B cell (primary cell): ENCODE data around the gene CDK11A. TPM values are rescaled to one million over a fixed set of nuclear protein-coding genes. Genes with fewer than 3 reads are reported as not detected.
"Not testable (repeated sequence)": the region's sequence is repeated elsewhere in the genome, so short reads cannot be mapped to it uniquely, and the experiment has no call there.

Experiments
- ATAC-seq: fragments of 200-7000 bp; cut with Tn5 transposase; one replicate; pipeline ENCODE4 v1.10.0; 2021; ENCODE audit warnings: low read depth, mild to moderate bottlenecking, moderate number of reproducible peaks, moderate library complexity
- CTCF ChIA-PET: fragments of 350-600 bp; sonication (Branson Sonifier 250); formaldehyde crosslinking; loops from one replicate; lab custom pipeline; 2021; ENCODE audit warnings: antibody characterized with exemption, inconsistent platforms; lab: Charles Lee
- POLR2A ChIA-PET: fragments of 350-600 bp; sonication (Branson Sonifier 250); formaldehyde crosslinking; loops from one replicate; lab custom pipeline; 2021; ENCODE audit warnings: antibody characterized with exemption; lab: Charles Lee
- DNase-seq: peaks from one replicate; pipeline ENCODE4 v3.0.0; 2013
- H2AFZ ChIP-seq: 2 replicates; pipeline ENCODE4 v1.6.1; 2012; ENCODE audit warnings: mild to moderate bottlenecking, low read depth, low read length; ENCODE audit not compliant: insufficient read depth, poor library complexity, severe bottlenecking
- H3K27ac ChIP-seq, 2 donors: 1 replicate in 1 of 2; 2 replicates in 1 of 2; pipeline ENCODE4 v1.5.1; 2012 to 2013; ENCODE audit warnings: low read length in 2 of 2, mild to moderate bottlenecking in 2 of 2, moderate library complexity in 1 of 2
- H3K27me3 ChIP-seq, 4 experiments: fragments of 200-600 bp in 1 of 4; sonication (generic) in 1 of 4; replicated peaks in 1 of 4; 1 replicate in 2 of 4; 2 replicates in 2 of 4; pipeline versions ENCODE4 v1.6.1 to v1.7.0; 2013 to 2016; ENCODE audit warnings: low read length in 3 of 4, mild to moderate bottlenecking in 2 of 4, mixed read lengths in 1 of 4, moderate library complexity in 1 of 4; ENCODE audit not compliant: insufficient read depth in 4 of 4, control insufficient read depth in 3 of 4; ENCODE audit errors: control extremely low read depth in 1 of 4
- H3K36me3 ChIP-seq, 2 experiments: replicated peaks in 1 of 2; 1 replicate in 1 of 2; 2 replicates in 1 of 2; pipeline versions ENCODE4 v1.6.1 to v1.7.1; 2013; ENCODE audit warnings: low read length in 1 of 2; ENCODE audit not compliant: insufficient read depth in 2 of 2, control insufficient read depth in 1 of 2; ENCODE audit errors: control extremely low read depth in 1 of 2, extremely low read depth in 1 of 2
- H3K4me1 ChIP-seq, 2 donors: fragments of 200-600 bp in 1 of 2; sonication (generic) in 1 of 2; 1 replicate in 1 of 2; 2 replicates in 1 of 2; pipeline versions ENCODE4 v1.5.1 to v1.6.1; 2013 to 2017; ENCODE audit warnings: low read length in 2 of 2; ENCODE audit not compliant: control insufficient read depth in 2 of 2, insufficient read depth in 2 of 2
- H3K4me2 ChIP-seq: replicated peaks from 2 replicates; pipeline ENCODE3; 2012; ENCODE audit warnings: mild to moderate bottlenecking, low read depth, low read length; ENCODE audit not compliant: poor library complexity, severe bottlenecking
- H3K4me3 ChIP-seq, 5 experiments: fragments of 200-600 bp in 1 of 5; sonication (generic) in 1 of 5; 1 replicate in 3 of 5; 2 replicates in 2 of 5; pipeline versions ENCODE4 v1.5.1 to v1.7.0; 2011 to 2016; ENCODE audit warnings: low read length in 4 of 5, mild to moderate bottlenecking in 4 of 5, low read depth in 2 of 5, control low read depth in 1 of 5, moderate library complexity in 1 of 5; ENCODE audit not compliant: insufficient read depth in 1 of 5; ENCODE audit errors: control extremely low read depth in 1 of 5, extremely low read depth in 1 of 5
- H3K79me2 ChIP-seq: fragments of 200-600 bp; sonication (generic); one replicate; pipeline ENCODE4 v1.6.0; 2016; ENCODE audit warnings: low read length; ENCODE audit not compliant: control insufficient read depth, insufficient read depth
- H3K9ac ChIP-seq: fragments of 200-600 bp; sonication (generic); 2 replicates; pipeline ENCODE4 v1.6.1; 2017; ENCODE audit warnings: mild to moderate bottlenecking, low read length, moderate library complexity
- H3K9me3 ChIP-seq, 3 donors: one replicate each; pipeline versions ENCODE4 v1.6.1 to v1.7.1; 2013; ENCODE audit warnings: low read length in 2 of 3; ENCODE audit not compliant: control insufficient read depth in 2 of 3, insufficient read depth in 1 of 3; ENCODE audit errors: control extremely low read depth in 1 of 3
- H4K20me1 ChIP-seq: 2 replicates; pipeline ENCODE4 v1.6.0; 2012; ENCODE audit warnings: mild to moderate bottlenecking, low read length; ENCODE audit not compliant: insufficient read depth, control insufficient read depth, poor library complexity, severe bottlenecking
- H3K27ac Mint-ChIP-seq: one replicate; pipeline ENCODE4 v1.8.0; 2021; ENCODE audit warnings: mixed read lengths
- H3K27me3 Mint-ChIP-seq: one replicate; pipeline ENCODE4 v1.8.0; 2021; ENCODE audit warnings: mixed read lengths
- H3K4me1 Mint-ChIP-seq: one replicate; pipeline ENCODE4 v1.8.0; 2021; ENCODE audit warnings: mixed read lengths
- H3K4me3 Mint-ChIP-seq: one replicate; pipeline ENCODE4 v1.8.0; 2021; ENCODE audit warnings: mixed read lengths
- H3K9me3 Mint-ChIP-seq: one replicate; pipeline ENCODE4 v1.8.0; 2022; ENCODE audit warnings: mixed read lengths; ENCODE audit not compliant: insufficient read depth
- WGBS: methylation state at CpG from one replicate; pipeline ENCODE4 v1.1.5; 2013; ENCODE audit warnings: missing lambda C conversion rate; ENCODE audit not compliant: insufficient coverage; 5-methylcytosine and 5-hydroxymethylcytosine counted together
- intact Hi-C: fragments of 100-400 bp; cut with micrococcal nuclease; formaldehyde crosslinking; loops from one replicate; pipeline ENCODE4 v1.10.0; 2022
- polyA plus RNA-seq: library from polyadenylated mRNA; depleted of rRNA; stranded (reverse); fragments of >200 nt; gene quantifications from 2 replicates; pipeline ENCODE4 v1.2.3, GENCODE V29; 2012
- total RNA-seq, 2 donors: library from RNA; stranded (reverse); fragments of 120-200 nt in 1 of 2; gene quantifications; 1 replicate in 1 of 2; 2 replicates in 1 of 2; pipeline versions ENCODE4 v1.2.3 to v1.2.4, GENCODE V29; 2013 to 2022

CDK11A gene
- total and polyA plus RNA-seq, 2 donors (not counting 1 experiment from before 2014, with no cell fraction given): 82.1 to 138 TPM

DNA sequence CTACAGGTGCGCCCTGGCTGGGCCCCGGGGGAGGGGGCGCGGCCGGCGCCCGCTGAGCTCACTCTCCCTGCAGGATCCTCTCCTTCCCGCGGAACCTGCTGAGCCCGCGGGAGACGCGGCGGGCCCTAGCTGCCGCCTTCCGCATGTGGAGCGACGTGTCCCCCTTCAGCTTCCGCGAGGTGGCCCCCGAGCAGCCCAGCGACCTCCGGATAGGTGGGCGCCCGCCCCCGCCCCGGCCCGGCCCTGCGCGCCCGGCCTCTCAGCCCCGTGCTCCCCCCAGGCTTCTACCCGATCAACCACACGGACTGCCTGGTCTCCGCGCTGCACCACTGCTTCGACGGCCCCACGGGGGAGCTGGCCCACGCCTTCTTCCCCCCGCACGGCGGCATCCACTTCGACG lies 24.1 kb downstream of the CDK11A start:
- H3K27me3 Mint-ChIP-seq, H3K27ac ChIP-seq, H2AFZ ChIP-seq, CTCF ChIA-PET, H3K9me3 Mint-ChIP-seq, POLR2A ChIA-PET, H3K9me3 ChIP-seq, H3K4me2 ChIP-seq, intact Hi-C loops, H3K27me3 ChIP-seq, H3K27ac Mint-ChIP-seq, H4K20me1 ChIP-seq, H3K4me1 Mint-ChIP-seq, H3K4me1 ChIP-seq, H3K4me3 ChIP-seq, DNase-seq, H3K4me3 Mint-ChIP-seq, H3K79me2 ChIP-seq, H3K9ac ChIP-seq: not testable (repeated sequence)
- no CpG with 5 or more reads among the region's 45 CpGs for WGBS
- ATAC-seq: peak; percentile 54
- peaks cover 0 to 12% of the 10 kb centered on the region in 2 experiments for H3K36me3 ChIP-seq

GRCh38 chr1:1699061-1699460 lies 25.1 kb downstream of the CDK11A start:
- H3K9ac ChIP-seq, H3K4me2 ChIP-seq, H3K4me1 Mint-ChIP-seq, H3K27me3 Mint-ChIP-seq, intact Hi-C loops, H2AFZ ChIP-seq, H3K4me1 ChIP-seq, H3K27ac Mint-ChIP-seq, POLR2A ChIA-PET, H3K4me3 ChIP-seq, DNase-seq, ATAC-seq, H3K27ac ChIP-seq, CTCF ChIA-PET, H3K36me3 ChIP-seq, H3K27me3 ChIP-seq, H3K9me3 Mint-ChIP-seq, H3K9me3 ChIP-seq, H3K79me2 ChIP-seq, H4K20me1 ChIP-seq, H3K4me3 Mint-ChIP-seq: not testable (repeated sequence)
- WGBS: no CpG with 5 or more reads among the region's 19 CpGs

DNA sequence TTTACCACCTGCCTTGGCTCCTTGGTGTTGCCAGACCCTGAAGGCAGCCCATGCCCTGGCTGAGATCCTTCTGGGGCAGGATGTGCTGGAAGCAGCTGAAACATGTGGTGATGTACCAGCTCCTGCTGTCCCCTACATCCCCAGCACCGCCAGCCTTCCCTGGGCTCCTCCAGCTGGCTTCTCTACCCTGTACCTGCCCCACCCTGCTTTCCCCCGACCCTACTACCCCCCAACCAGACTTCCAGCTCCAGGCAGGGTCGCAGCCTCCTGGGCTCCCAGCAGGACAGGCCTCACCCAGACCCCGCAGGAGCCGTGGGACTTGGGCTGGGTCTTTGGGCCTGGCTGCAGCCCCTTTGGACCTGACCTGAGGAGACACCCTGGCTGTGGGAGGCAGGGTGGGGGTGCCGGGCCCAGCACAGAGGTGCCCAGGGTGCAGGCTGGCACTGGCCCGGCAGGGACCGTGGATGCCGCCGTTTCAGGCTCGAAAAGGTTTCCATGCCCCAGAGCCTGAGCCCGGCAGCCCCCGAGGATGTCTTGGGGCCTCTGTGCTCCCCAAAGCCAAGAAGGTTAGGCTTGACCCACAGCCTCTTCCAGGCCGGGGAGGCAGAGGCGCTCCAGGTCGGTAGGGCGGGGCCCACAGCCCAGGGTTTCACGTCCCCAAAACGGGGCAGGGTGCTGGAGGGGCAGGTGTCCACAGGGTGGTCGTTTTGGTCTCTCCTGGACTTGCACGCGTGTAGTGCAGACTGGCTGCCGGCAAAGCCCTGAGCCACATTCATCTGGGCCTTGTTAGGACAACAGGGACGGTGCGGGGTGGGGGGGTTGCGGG lies 26.6 kb downstream of the CDK11A start:
- H3K27me3 Mint-ChIP-seq, H3K79me2 ChIP-seq, H3K4me2 ChIP-seq, intact Hi-C loops, H3K27me3 ChIP-seq, CTCF ChIA-PET, POLR2A ChIA-PET, H3K4me3 ChIP-seq, H3K9me3 Mint-ChIP-seq, H3K9me3 ChIP-seq, ATAC-seq, H3K4me3 Mint-ChIP-seq, H3K36me3 ChIP-seq, H3K27ac ChIP-seq, H3K9ac ChIP-seq, H2AFZ ChIP-seq, H3K27ac Mint-ChIP-seq, H4K20me1 ChIP-seq, DNase-seq, H3K4me1 Mint-ChIP-seq: not testable (repeated sequence)
- peaks cover 0 to 12% of the 10 kb centered on the region in 2 donors for H3K4me1 ChIP-seq
- WGBS: 87% methylated on average over 6 of the region's 26 CpGs
